CD4-positive, alpha-beta T cell treated with Interferon gamma for 1 hour (primary cell): ENCODE results near the gene EGFL6.
"Not testable (repeated sequence)": the region's sequence is repeated elsewhere in the genome, so short reads cannot be mapped to it uniquely, and the experiment has no call there.

Experiments used
- DNase-seq: peaks from one replicate; pipeline ENCODE4 v3.0.0-alpha.2; 2020

Gene EGFL6

DNA sequence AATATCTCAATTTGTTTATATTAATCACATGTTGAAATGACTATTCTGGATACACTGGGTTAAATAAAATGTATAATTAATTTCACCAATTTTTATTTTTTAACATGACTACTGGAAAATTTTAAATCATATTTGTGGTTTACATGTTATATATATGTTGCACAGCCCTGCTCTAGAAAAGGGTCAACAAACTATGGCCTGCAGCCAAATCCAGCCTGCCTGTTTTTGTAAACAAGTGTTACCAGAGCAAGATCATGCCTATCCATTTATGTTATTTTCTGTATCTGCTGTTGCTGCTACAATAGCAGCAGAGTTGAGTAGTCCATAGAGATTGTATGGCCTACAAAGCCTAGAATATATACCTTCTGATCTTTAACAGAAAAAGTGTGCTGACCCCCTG is 84.7 kb downstream of the EGFL6 start:
- DNase-seq: no peak

DNA sequence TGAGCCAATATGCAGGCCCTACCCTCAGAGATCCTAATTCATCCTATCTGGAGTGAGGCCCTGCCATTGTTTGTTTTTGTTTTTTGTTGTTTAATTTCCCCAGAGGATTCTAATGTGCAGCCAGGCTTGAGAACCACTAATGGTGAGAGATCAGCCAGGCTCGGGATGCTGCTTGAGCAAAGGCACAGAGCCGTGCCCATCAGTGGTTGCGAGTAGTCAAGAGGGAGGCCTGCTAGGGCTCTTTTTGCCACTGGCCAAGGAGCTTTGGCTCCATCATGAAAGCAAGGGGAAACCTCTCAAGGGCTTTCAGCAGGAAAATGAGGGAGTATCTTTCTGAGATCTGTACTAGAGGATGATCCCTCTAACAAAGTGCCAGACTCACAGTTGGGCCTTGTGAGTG is 86.3 kb downstream of the EGFL6 start:
- no peak for DNase-seq

DNA sequence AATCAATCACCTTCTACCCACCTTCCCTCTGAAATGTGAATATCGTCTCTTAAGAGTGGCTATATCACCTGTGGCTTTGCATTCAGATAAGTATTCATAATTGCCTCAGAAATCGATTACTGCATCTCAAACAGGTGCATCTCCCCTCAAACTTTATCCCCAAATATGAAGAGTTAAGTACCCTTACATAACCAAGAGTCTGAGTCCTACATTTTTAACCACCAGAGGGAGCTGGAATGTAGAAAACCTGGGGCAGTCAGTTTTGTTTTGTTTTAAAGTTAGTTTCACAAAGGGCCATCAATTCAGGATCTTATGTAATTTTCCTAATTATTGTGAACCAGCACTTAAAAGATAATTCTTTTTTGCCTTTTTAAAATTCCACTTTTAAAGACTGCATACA is 89.2 kb downstream of the EGFL6 start:
- DNase-seq: no peak

DNA sequence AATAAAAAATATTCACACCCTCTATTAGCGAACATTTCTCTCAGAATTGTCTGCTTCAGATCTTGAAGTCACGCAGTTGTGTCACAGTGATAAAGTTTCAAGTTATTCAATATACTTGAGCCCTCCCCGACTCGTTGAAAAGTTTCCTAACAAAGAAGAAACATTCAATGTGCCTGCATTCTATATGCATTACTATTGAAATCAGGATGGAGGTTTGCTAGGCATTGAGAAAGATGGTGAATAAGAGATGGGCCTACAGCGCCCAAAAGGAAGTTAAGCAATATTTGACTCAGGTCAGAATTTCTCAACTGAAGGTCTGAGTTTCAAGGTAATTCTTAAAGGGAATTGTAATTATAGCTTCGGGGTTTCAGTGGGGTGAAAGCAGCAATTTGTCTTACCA is 89.7 kb downstream of the EGFL6 start:
- no peak for DNase-seq

DNA sequence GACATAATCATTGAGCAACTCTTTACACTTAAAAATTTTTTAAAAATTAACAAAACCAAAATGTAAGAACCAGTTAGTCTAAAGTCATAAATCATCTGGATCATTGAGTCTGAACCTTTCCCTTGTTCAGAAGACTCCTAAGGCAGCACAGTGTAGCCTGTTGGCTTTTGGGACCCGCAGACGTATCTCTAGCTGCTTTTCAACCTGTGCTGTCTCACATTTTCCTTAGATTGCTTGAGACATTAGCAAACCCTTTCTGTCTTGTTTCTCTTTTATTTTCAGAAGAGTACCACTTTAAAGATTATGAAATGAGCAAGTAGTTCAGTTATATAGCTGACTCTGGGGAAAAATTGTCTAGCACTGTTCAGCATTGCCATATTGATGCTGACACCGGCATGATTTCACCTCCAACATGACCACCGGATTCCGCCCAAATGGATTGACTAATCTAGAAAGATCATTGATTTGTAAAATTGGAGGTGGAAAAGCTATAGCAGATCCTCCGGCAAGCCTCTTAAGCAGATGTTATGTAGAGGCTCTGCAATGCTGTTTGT is 92.4 kb downstream of the EGFL6 start:
- no peak for DNase-seq

DNA sequence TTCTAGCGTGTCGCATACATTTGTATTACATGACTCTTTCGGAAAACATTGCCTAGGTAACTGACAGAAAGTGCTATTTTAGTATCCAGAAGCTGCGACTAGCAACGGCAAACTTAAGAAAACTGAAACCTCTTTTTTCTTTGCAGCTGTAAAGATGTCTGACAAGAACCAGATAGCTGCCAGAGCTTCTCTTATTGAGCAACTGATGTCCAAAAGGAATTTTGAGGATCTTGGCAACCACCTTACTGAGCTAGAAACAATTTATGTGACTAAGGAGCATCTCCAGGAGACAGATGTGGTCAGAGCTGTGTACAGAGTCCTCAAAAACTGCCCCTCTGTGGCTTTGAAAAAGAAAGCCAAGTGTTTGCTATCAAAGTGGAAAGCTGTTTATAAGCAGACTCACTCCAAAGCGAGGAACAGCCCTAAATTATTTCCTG is 93.0 kb downstream of the EGFL6 start:
- DNase-seq: no peak

DNA sequence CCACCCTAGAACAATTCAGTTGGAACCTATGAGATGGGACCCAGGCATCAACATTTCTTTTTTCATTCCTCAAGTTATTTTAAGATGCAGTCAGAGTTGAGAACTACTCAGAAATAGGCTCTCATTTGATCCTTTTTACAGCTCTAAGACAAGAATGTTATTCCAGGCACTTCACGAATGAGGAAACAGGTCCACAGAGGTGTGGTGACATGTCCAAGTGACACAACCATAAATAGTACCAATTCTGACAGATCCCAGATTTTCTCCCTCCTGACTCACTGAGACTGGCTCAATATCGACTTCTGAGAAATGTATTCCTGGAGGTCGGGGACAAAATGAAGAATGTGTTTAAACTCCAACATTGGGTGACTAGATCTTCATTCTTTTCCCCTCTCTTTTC is 94.6 kb downstream of the EGFL6 start:
- DNase-seq: no peak

DNA sequence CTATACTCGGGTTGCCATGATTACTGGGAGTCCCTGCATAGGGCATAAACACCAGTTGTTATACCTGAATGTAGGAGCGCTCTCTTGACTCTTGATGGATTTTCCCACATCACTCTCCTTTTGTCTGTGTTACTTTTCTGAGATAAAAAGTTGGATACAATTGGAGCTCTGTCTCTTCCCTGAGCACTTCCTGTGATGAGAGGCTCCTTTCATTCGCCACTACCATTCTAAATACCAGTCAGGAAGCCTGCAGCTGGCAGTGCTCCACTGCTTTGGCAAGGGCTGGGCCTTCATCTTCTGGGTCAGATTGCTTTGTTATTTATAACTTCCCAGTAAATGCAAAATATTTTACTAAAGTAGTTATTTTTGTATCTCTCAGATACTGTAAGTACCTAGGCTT is 97.4 kb downstream of the EGFL6 start:
- no peak for DNase-seq

DNA sequence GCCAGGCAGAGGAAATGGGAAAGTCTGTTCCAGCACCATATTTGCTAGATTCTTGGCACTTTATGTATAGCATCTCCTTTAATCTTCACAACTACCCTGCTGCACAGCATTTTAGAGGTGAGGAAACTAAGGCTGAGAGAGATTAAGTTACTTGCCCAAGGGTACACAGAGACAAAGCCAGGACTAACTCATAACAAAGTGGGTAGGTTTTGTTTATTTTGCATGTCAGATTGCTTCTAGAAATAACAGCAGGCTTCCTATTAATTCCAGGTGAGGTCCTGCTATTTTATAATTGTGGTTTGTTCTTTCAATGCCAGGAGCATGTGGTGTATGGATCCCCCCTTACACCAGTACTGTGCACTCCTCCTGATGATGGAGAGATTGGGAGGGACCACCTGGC is 98.5 kb downstream of the EGFL6 start:
- no peak for DNase-seq

DNA sequence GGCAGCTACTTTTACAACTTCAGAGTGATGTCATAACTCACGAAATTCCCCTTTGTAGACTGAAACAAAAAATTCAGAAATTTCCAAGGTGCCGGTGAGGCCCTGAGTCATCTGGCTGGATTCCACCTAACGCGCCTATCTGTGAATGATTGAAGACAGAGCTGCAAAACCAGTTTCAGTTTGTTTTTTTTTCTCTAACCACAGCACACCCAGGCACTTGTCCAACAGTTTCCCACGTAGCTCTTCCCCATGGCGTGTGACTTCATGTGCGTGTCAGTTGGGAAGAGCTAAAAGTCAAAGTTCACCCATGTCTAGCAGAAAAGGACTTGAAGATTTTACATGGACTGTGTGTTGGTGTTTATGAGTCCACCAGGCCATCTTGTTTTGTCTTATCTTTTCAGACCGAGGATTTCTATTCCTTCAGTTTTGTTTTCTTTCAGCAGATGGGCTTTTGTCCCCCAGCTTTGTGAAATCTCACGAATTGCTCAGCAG is 99.9 kb downstream of the EGFL6 start:
- DNase-seq: peak; percentile 43

DNA sequence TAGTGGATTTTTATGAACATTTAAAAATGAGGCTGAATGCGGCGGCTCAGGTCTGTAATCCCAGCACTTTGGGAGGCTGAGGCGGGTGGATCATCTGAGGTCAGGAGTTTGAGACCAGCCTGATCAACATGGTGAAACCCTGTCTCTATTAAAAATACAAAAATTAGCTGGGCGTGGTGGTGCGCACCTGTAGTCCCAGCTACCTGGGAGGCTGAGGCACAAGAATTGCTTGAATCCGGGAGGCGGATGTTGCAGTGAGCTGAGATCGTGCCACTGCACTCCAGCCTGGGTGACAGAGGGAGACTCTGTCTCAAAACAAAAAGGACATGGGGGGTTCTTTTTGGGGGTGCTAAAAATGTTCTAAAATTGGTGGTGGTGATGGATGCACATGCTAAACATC is 100.4 kb downstream of the EGFL6 start:
- not testable (repeated sequence) for DNase-seq

DNA sequence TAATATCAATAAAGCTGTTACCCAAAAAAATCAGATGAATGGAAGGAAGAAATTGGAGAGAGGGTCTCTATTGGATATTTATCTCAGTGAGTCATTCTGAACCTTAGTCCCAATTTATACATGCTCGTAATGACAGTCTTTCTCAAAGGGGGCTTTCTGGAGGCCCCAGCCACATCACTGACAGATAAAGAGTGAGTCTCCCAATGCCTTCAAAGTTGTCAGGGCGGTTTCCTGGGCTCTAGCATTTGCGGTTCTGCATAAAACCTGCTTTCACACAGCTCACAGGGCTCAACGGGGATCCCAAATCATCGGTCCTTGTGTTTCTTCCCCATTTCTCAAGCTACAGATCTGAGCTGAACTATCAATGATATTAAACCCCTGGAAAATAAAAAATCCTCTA is 100.8 kb downstream of the EGFL6 start:
- no peak for DNase-seq

DNA sequence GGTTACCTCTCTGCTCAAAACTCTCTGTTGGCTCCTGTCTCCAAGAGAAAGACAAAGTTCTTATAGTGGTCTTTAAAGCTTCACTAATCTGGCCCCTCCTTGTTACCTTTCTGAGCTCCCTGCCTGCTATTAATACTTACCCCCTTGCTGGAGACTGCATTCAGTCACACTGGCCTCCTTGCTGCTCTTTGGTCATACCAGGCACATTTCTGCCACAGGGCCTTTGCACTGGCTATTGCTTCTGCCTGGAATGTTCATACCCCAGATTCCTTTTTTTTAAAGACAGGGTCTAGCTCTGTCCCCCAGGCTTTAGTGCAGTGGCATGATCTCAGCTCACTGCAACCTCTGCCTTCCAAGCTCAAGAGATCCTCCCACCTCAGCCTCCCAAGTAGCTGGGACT is 103.6 kb downstream of the EGFL6 start:
- DNase-seq: no peak

DNA sequence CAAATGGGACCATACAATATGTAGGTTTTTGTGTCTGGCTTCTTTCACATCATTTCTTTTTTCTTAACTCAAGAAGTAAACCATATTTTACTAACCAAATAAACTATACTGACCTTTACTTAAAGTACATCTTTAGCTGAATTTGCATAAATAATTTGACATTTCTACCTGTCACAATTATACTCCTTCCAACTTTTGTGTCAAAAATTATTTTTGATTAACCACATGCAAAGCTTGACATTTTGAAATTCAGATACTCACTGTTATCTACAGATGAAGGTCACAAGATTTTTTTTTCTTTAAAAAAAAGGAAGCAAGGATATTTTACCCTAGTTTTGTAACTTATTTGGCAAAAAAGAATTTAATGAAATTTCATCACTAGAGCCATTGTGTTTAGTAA is 107.5 kb downstream of the EGFL6 start:
- no peak for DNase-seq

DNA sequence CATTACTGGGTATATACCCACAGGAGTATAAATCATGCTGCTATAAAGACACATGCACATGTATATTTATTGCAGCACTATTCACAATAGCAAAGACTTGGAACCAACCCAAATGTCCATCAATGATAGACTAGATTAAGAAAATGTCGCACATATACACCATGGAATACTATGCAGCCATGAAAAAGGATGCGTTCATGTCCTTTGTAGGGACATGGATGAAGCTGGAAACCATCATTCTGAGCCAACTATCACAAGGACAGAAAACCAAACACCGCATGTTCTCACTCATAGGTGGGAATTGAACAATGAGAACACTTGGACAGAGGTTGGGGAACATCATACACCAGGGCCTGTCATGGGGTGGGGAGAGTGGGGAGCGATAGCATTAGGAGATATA is 110.3 kb downstream of the EGFL6 start:
- not testable (repeated sequence) for DNase-seq

DNA sequence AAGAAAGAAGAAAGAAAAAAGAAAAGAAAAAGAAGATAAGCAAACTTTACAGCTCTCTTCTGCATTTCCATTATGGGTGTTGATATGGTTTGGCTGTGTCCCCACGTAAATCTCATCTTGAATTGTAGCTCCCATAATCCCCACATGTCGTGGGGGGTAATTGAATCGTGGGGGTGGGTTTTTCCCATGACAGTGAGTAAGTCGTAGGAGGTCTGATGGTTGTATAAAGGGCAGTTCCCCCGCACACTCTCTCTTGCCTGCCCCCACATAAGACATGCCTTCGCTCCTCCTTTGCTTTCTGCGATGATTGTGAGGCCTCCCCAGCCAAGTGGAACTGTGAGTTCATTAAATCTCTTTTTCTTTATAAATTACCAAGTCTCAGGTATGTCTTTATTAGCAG is 112.2 kb downstream of the EGFL6 start:
- no peak for DNase-seq
